SK-N-SH (cell line): ENCODE measurements around the gene BTBD2. TPM values are rescaled to one million over a fixed set of nuclear protein-coding genes. Genes with fewer than 3 reads are reported as not detected.

Experiments
- CTCF ChIA-PET: fragments of 300-600, 350-600 bp; formaldehyde crosslinking; extraction: SDS; loops from one replicate; lab custom pipeline; 2021; lab: Yijun Ruan, JAX
- POLR2A ChIA-PET: fragments of 350-600 bp; sonication (Branson Sonifier 250); formaldehyde crosslinking; extraction: SDS; loops from one replicate; lab custom pipeline; 2020; ENCODE audit warnings: antibody characterized with exemption, inconsistent platforms; lab: Yijun Ruan, JAX
- DNase-seq: peaks from one replicate; pipeline ENCODE4 v3.0.0; 2012
- H2AFZ ChIP-seq: fragments of 200-600 bp; sonication (generic); 2 replicates; pipeline ENCODE4 v1.8.1; 2016; ENCODE audit warnings: antibody characterized with exemption, mild to moderate bottlenecking, low read depth
- H3F3A ChIP-seq: fragments of 200-600 bp; sonication (generic); replicated peaks from 2 replicates; pipeline ENCODE3; 2016; ENCODE audit warnings: antibody characterized with exemption, mild to moderate bottlenecking; ENCODE audit not compliant: insufficient read depth
- H3K27ac ChIP-seq, 2 experiments: fragments of 200-500 bp in 1 of 2; fragments of 200-600 bp in 1 of 2; sonication (Bioruptor generic) in 1 of 2; sonication (generic), shearing (Covaris generic) in 1 of 2; 2 replicates each; pipeline versions ENCODE4 v1.5.1 to v1.6.1; 2014 to 2016; ENCODE audit warnings: low read depth in 2 of 2, inconsistent platforms in 1 of 2, low read length in 1 of 2, mild to moderate bottlenecking in 1 of 2, mixed read lengths in 1 of 2
- H3K27me3 ChIP-seq: fragments of 200-600 bp; sonication (generic), shearing (Covaris generic); 2 replicates; pipeline ENCODE4 v1.6.1; 2016; ENCODE audit warnings: mixed run types; ENCODE audit not compliant: insufficient read depth
- H3K36me3 ChIP-seq, 2 experiments: fragments of 200-500 bp in 1 of 2; fragments of 200-600 bp in 1 of 2; sonication (Bioruptor generic) in 1 of 2; sonication (generic) in 1 of 2; replicated peaks in 1 of 2; 2 replicates each; pipeline versions ENCODE3 to v1.5.1; 2014 to 2016; ENCODE audit warnings: low read length in 1 of 2, mild to moderate bottlenecking in 1 of 2; ENCODE audit not compliant: insufficient read depth in 2 of 2, control insufficient read depth in 1 of 2
- H3K4me1 ChIP-seq, 2 experiments: fragments of 200-500 bp in 1 of 2; fragments of 200-600 bp in 1 of 2; sonication (Bioruptor generic) in 1 of 2; sonication (generic), shearing (Covaris generic) in 1 of 2; 2 replicates each; pipeline versions ENCODE4 v1.5.1 to v1.6.1; 2014 to 2016; ENCODE audit warnings: low read depth in 1 of 2, low read length in 1 of 2, mixed run types in 1 of 2; ENCODE audit not compliant: insufficient read depth in 2 of 2, control insufficient read depth in 1 of 2
- H3K4me2 ChIP-seq: fragments of 200-600 bp; sonication (generic), shearing (Covaris generic); 2 replicates; pipeline ENCODE4 v1.6.1; 2017; ENCODE audit warnings: mixed run types
- H3K4me3 ChIP-seq, 2 experiments: fragments of 200-500 bp in 1 of 2; fragments of 200-600 bp in 1 of 2; sonication (Bioruptor generic) in 1 of 2; sonication (generic), shearing (Covaris generic) in 1 of 2; 2 replicates each; pipeline versions ENCODE4 v1.5.1 to v1.8.1; 2014 to 2016; ENCODE audit warnings: low read depth in 2 of 2, inconsistent platforms in 1 of 2, low read length in 1 of 2, mild to moderate bottlenecking in 1 of 2, mixed read lengths in 1 of 2, moderate library complexity in 1 of 2
- H3K79me2 ChIP-seq: fragments of 200-600 bp; sonication (generic); 2 replicates; pipeline ENCODE4 v1.8.1; 2017; ENCODE audit warnings: mild to moderate bottlenecking; ENCODE audit not compliant: insufficient read depth
- H3K9ac ChIP-seq: fragments of 200-600 bp; sonication (generic); 2 replicates; pipeline ENCODE4 v1.6.1; 2017; ENCODE audit warnings: mixed run types
- H3K9me2 ChIP-seq: fragments of 200-600 bp; sonication (generic); 2 replicates; pipeline ENCODE4 v1.6.1; 2017; ENCODE audit warnings: mixed run types
- H3K9me3 ChIP-seq: fragments of 200-600 bp; sonication (generic); 2 replicates; pipeline ENCODE4 v1.6.1; 2017; ENCODE audit warnings: mixed run types, mild to moderate bottlenecking, moderate library complexity
- H4K20me1 ChIP-seq: fragments of 200-600 bp; sonication (generic); 2 replicates; pipeline ENCODE4 v1.6.1; 2017; ENCODE audit warnings: mild to moderate bottlenecking, mixed run types; ENCODE audit not compliant: insufficient read depth
- ELF1 ChIP-seq: IDR thresholded peaks from 2 replicates; pipeline ENCODE4 v1.4.0; 2012
- EP300 ChIP-seq, 2 experiments: IDR thresholded peaks; 2 replicates each; pipeline versions ENCODE4 v1.4.0 to v1.6.1; 2012; ENCODE audit warnings: borderline replicate concordance in 1 of 2, low read depth in 1 of 2, low read length in 1 of 2
- FOSL2 ChIP-seq: IDR thresholded peaks from 2 replicates; pipeline ENCODE4 v1.4.0; 2012; ENCODE audit warnings: low read depth, mild to moderate bottlenecking, moderate library complexity, borderline replicate concordance
- FOXM1 ChIP-seq: IDR thresholded peaks from 2 replicates; pipeline ENCODE4 v1.4.0; 2012; ENCODE audit warnings: low read depth, mild to moderate bottlenecking
- GABPA ChIP-seq: IDR thresholded peaks from 2 replicates; pipeline ENCODE4 v1.4.0; 2012; ENCODE audit warnings: low read depth, mild to moderate bottlenecking
- GATA2 ChIP-seq: sonication (generic); formaldehyde crosslinking; IDR thresholded peaks from 2 replicates; pipeline ENCODE4 v1.5.0; 2020; ENCODE audit warnings: mild to moderate bottlenecking, missing genetic modification reagents
- IRF3 ChIP-seq: fragments of 150-350 bp; IDR thresholded peaks from 2 replicates; pipeline ENCODE4 v1.6.1; 2016; ENCODE audit warnings: mild to moderate bottlenecking, low read depth, low read length
- JUND ChIP-seq: IDR thresholded peaks from 2 replicates; pipeline ENCODE4 v1.4.0; 2012
- MEF2A ChIP-seq: IDR thresholded peaks from 2 replicates; pipeline ENCODE4 v1.4.0; 2012; ENCODE audit warnings: low read depth, borderline replicate concordance
- POLR2AphosphoS5 ChIP-seq: IDR thresholded peaks from 2 replicates; pipeline ENCODE4 v1.6.1; 2012; ENCODE audit warnings: low read depth, low read length
- REST ChIP-seq: IDR thresholded peaks from 2 replicates; pipeline ENCODE4 v1.6.1; 2012; ENCODE audit warnings: mild to moderate bottlenecking, low read depth, low read length, moderate library complexity
- RXRA ChIP-seq: IDR thresholded peaks from 2 replicates; pipeline ENCODE4 v1.4.0; 2012; ENCODE audit warnings: low read depth, mild to moderate bottlenecking, borderline replicate concordance
- TCF12 ChIP-seq: IDR thresholded peaks from 2 replicates; pipeline ENCODE4 v1.4.0; 2012
- WGBS: methylation state at CpG from one replicate; pipeline ENCODE4 v1.1.6; 2017; ENCODE audit warnings: low lambda C conversion rate; 5-methylcytosine and 5-hydroxymethylcytosine counted together
- polyA plus RNA-seq, 3 experiments: library from polyadenylated mRNA; depleted of rRNA; stranded (reverse); fragments of >200 nt; gene quantifications; 2 replicates each; pipeline ENCODE4 v1.2.3, GENCODE V29; 2012
- TF ChIP-seq, protein P1 (sequence below): fragments of 200-600 bp; sonication (generic); IDR thresholded peaks from 2 replicates; pipeline ENCODE4 v1.6.1; 2017; ENCODE audit warnings: antibody characterized with exemption, mild to moderate bottlenecking, moderate library complexity
- TF ChIP-seq, protein P2 (sequence below): fragments of 150-350 bp; IDR thresholded peaks from 2 replicates; pipeline ENCODE4 v1.6.1; 2017; ENCODE audit warnings: antibody characterized with exemption, low read length, low read depth, borderline replicate concordance

Gene BTBD2
- polyA plus RNA-seq, 1 of the 3 experiments (the other 2 are of a cell fraction) = 66.8 TPM

- Histone ChIP-seq H3K79me2 (peaks cover 4% of the 10 kb centered on the region; the same call in 1 of the 2 replicates), H3K36me3 (no peaks in the 10 kb centered on the region), H3K9me2 (no peaks in the 10 kb centered on the region), H4K20me1 (no peaks in the 10 kb centered on the region), H3K4me1 (peaks cover 0 to 4% of the 10 kb centered on the region in 2 experiments; a peak in 1 of 4 replicates), H3K9me3 (no peaks in the 10 kb centered on the region), H2AFZ (no peak overlapping the region), H3K4me2 (no peak overlapping the region), H3K27ac (no peak overlapping the region), H3F3A (peaks cover 8% of the 10 kb centered on the region), H3K27me3 (no peaks in the 10 kb centered on the region), H3K9ac (no peak overlapping the region), H3K4me3 (no peak overlapping the region)
- TF ChIP-seq IRF3 (no peak), EP300 (IDR thresholded peaks at IDR 0.05; ENCODE audit: borderline replicate concordance in 1 of 2, low read depth in 1 of 2, low read length in 1 of 2) (no peak), MEF2A (no peak), FOXM1 (no peak)
- ChIA-PET POLR2A (interaction anchor here (0.6 kb wide), 1 partner anchor 39 kb away, joined by 4 read pairs; no protein-coding TSS in a partner anchor), CTCF (interaction anchor here (2.9 to 3.5 kb wide), 2 partner anchors 47 to 48 kb away, joined by 12 to 43 read pairs; no protein-coding TSS in a partner anchor)
- DNase-seq = no peak
- 84% methylated on average over 4 of the region's 4 CpGs for WGBS
These were observed 6.1 kb upstream of the BTBD2 start for GRCh38 chr19:2021453-2022140.

DNA sequence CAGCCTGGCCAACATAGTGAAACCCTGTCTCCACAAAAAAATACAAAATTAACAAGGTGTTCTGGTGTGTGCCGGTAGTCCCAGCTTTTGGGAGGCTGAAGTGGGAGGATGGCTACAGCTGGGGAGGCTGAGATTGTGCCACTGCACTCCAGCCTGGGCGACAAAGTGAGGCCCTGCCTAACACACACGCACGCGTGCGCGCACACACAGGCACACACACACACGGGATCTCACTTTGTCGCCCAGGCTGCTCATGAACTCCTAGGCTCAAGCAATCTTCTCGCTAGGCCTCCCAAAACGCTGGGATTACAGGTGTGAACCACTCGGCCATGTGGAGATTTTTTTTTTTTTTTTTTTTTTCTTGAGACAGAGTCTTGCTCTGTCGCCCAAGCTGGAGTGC, 3.2 kb upstream of the BTBD2 start:
- no peak overlapping the region for H2AFZ ChIP-seq
- no peak overlapping the region for H3K4me3 ChIP-seq
- H3K4me1 ChIP-seq = peaks cover 4 to 19% of the 10 kb centered on the region in 2 experiments; a peak in 2 of 4 replicates
- H3K36me3 ChIP-seq = no peaks in the 10 kb centered on the region
- H3K9ac ChIP-seq = no peak overlapping the region
- no peaks in the 10 kb centered on the region for H3K9me2 ChIP-seq
- CTCF ChIA-PET = interaction anchor here (0.9 to 3.5 kb wide), 15 partner anchors 11 to 92 kb away, joined by 3 to 43 read pairs (median 7); partner anchors contain the start of genes MKNK2 and MOB3A
- TF ChIP-seq POLR2AphosphoS5 = no peak
- no peak for TF ChIP-seq GABPA
- no peak for TF ChIP-seq TCF12
- no peak for TF ChIP-seq MEF2A
- TF ChIP-seq, protein P1, sequence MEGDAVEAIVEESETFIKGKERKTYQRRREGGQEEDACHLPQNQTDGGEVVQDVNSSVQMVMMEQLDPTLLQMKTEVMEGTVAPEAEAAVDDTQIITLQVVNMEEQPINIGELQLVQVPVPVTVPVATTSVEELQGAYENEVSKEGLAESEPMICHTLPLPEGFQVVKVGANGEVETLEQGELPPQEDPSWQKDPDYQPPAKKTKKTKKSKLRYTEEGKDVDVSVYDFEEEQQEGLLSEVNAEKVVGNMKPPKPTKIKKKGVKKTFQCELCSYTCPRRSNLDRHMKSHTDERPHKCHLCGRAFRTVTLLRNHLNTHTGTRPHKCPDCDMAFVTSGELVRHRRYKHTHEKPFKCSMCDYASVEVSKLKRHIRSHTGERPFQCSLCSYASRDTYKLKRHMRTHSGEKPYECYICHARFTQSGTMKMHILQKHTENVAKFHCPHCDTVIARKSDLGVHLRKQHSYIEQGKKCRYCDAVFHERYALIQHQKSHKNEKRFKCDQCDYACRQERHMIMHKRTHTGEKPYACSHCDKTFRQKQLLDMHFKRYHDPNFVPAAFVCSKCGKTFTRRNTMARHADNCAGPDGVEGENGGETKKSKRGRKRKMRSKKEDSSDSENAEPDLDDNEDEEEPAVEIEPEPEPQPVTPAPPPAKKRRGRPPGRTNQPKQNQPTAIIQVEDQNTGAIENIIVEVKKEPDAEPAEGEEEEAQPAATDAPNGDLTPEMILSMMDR = no peak
- TF ChIP-seq, protein P2, sequence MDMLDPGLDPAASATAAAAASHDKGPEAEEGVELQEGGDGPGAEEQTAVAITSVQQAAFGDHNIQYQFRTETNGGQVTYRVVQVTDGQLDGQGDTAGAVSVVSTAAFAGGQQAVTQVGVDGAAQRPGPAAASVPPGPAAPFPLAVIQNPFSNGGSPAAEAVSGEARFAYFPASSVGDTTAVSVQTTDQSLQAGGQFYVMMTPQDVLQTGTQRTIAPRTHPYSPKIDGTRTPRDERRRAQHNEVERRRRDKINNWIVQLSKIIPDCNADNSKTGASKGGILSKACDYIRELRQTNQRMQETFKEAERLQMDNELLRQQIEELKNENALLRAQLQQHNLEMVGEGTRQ = no peak
- TF ChIP-seq REST = no peak
- TF ChIP-seq EP300 (IDR thresholded peaks at IDR 0.05; ENCODE audit: borderline replicate concordance in 1 of 2, low read depth in 1 of 2, low read length in 1 of 2) = no peak
- TF ChIP-seq RXRA = no peak
- TF ChIP-seq ELF1 = no peak
- TF ChIP-seq FOXM1 = no peak
- TF ChIP-seq GATA2 = no peak
- no peak for TF ChIP-seq FOSL2
- TF ChIP-seq JUND = no peak
- H3K27ac ChIP-seq = no peak overlapping the region
- no peak overlapping the region for H3K4me2 ChIP-seq
- peaks cover 25% of the 10 kb centered on the region for H3K79me2 ChIP-seq
- H3K27me3 ChIP-seq = no peaks in the 10 kb centered on the region
- DNase-seq = no peak
- H3K9me3 ChIP-seq = no peaks in the 10 kb centered on the region
- 86% methylated on average over 12 of the region's 13 CpGs for whole genome bisulfite sequencing
- POLR2A ChIA-PET = no interaction called here
- H3F3A ChIP-seq = peaks cover 9% of the 10 kb centered on the region
- no peaks in the 10 kb centered on the region for H4K20me1 ChIP-seq
